Measurements from ENCODE around the gene MYBPC3. TPM values are rescaled to one million over a fixed set of nuclear protein-coding genes. Genes with fewer than 3 reads are reported as not detected.

The MYBPC3 gene
- total and polyA plus RNA-seq, 12 donors, result 0.54 to 5.8 (median 2.0) TPM

DNA sequence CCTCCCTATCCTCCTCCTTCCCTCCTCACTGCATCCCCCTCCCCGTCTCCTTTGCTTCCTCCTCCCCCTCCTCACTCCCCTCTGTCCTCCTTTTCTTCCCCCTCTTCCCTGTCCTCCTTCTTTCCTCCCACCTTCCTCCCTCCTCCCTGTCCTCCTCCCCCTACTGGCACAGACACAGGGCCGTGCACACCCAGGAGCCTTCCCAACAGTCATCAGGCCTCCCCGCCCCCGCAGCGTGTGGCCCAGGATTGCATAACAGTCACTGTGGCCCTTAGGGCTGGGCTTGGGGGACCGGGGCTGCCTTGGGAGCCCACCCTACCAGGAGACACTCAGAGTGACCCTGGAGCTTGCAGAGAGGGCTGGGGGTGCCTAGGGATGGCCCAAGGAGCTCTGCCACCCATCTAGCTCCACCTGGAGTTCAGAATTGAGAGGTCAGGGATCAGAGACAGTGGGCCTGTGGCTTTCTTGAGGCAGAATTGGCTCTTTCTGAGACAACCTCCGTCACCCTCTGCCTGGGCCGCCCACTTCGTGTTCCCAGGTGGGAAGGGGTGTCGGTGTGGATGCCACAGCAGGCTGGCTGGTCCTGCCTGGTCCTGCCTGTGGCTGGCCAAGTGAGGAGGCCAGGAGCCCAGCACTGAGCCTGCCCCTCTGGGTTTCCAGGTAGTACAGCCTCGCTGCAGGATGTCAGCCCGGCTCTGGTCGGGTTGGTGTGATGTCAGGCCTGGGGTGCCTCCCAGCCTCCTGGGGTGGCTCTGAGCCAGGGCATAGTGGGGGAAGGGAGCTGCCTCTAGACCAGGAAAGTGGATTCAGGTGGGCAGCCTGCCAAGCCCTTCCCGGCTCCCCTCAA is 24.2 kb upstream of the MYBPC3 start:
- intact Hi-C loops (cut with DNase I), result loop anchor here in 1 of 2 donors (5.0 kb wide), 2 partner anchors 36 to 76 kb away; no protein-coding TSS in a partner anchor
- peak overlapping the region in 3 of 5 donors; percentile 21 to 90 (median 62) for H3K27ac ChIP-seq
- DNase-seq, result peak in 4 of 7 donors; percentile 39 to 67 (median 66)
- H3K36me3 ChIP-seq (replicated peaks in 1 of 2), result no peaks in the 10 kb centered on the region
- WGBS, 4 donors, result 59 to 69% (median 65%) methylated on average over 9 to 14 of the region's 14 CpGs
- H3K27me3 ChIP-seq, result no peaks in the 10 kb centered on the region
- H3K4me1 ChIP-seq (replicated peaks in 1 of 2), result no peaks in the 10 kb centered on the region
- H3K9me3 ChIP-seq (replicated peaks in 1 of 3), result no peaks in the 10 kb centered on the region
- TF ChIP-seq CTCF (IDR thresholded peaks at IDR 0.05) (no peak), POLR2A (IDR thresholded peaks at IDR 0.05) (no peak)
- H3K4me3 ChIP-seq, result peak overlapping the region in 1 of 4 donors; percentile 46

- no peaks in the 10 kb centered on the region for H3K36me3 ChIP-seq (replicated peaks in 1 of 2)
- H3K27me3 ChIP-seq, result no peaks in the 10 kb centered on the region
- intact Hi-C loops (cut with DNase I), result loop anchor here in 1 of 2 donors (5.0 kb wide), 2 partner anchors 36 to 76 kb away; no protein-coding TSS in a partner anchor
- H3K4me3 ChIP-seq, result peak overlapping the region in 1 of 4 donors; percentile 46
- H3K4me1 ChIP-seq (replicated peaks in 1 of 2), result no peaks in the 10 kb centered on the region
- no peak for DNase-seq
- TF ChIP-seq CTCF (IDR thresholded peaks at IDR 0.05), result no peak
- no peak for TF ChIP-seq POLR2A (IDR thresholded peaks at IDR 0.05)
- H3K27ac ChIP-seq, result peak overlapping the region in 1 of 5 donors; percentile 90
- H3K9me3 ChIP-seq (replicated peaks in 1 of 3), result no peaks in the 10 kb centered on the region
- WGBS, 4 donors, result 67 to 77% (median 72%) methylated on average over 8 of the region's 8 CpGs
Observed at GRCh38 chr11:47376107-47376524, 23.6 kb upstream of the MYBPC3 start.

DNA sequence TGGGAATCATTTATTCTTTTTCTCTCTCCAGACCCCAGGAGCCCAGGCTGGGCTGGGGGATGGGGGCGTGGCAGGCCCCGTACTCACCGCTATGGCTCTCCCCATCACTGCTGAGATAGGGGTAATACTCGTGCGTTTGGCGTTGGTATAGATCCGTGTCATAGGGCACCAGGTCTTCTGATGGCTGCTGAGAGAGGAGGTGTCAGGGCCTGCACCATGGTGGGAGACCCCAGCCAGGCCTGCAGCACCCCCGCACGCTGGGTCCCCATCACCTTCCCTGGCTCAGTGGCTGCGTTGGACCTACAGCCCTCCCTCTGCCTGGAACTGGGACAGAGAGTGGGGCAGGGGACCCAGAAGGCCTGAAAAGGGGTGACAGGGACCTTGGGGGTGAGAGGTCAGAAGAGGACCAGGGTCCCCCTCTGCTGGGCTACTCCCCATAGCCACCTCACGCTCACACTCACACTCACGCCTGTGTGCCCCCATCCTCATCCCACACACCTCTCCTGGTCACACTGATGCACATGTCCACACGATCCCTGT is 23.1 kb upstream of the MYBPC3 start:
- Histone ChIP-seq H3K36me3 (replicated peaks in 1 of 2) (no peaks in the 10 kb centered on the region), H3K27ac (no peak overlapping the region), H3K9me3 (replicated peaks in 1 of 3) (no peaks in the 10 kb centered on the region), H3K4me3 (peak overlapping the region in 1 of 4 donors; percentile 46), H3K27me3 (no peaks in the 10 kb centered on the region), H3K4me1 (replicated peaks in 1 of 2) (no peaks in the 10 kb centered on the region)
- intact Hi-C loops (cut with DNase I), result loop anchor here in 1 of 2 donors (5.0 kb wide), 2 partner anchors 37 to 77 kb away; no protein-coding TSS in a partner anchor
- 72 to 86% (median 85%) methylated on average over 3 to 13 of the region's 13 CpGs for WGBS, 4 donors
- TF ChIP-seq POLR2A (IDR thresholded peaks at IDR 0.05), result no peak
- DNase-seq, result no peak

DNA sequence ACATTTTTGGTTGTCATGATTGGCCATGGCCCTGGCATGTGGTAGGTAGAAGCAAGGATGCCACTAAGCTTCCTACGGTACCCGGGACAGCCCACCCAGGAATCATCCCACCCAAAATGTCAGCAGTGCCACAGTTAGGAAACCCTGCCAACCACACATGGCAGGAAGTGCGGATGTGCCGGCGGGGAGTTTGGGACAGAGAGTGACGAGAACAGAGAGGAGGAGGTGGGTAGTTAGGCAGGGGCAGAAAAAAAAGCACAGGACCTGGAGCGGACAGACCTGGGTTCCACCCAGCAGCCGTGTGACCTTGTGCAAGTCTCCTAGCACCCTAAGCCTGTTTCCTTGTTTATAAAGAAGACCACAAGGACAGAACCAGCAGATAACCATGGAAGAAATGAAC is 22.5 kb upstream of the MYBPC3 start:
- TF ChIP-seq CTCF (IDR thresholded peaks at IDR 0.05), result no peak
- no peak for TF ChIP-seq POLR2A (IDR thresholded peaks at IDR 0.05)
- H3K27me3 ChIP-seq, result no peaks in the 10 kb centered on the region
- H3K27ac ChIP-seq, result no peak overlapping the region
- DNase-seq, result no peak
- H3K9me3 ChIP-seq (replicated peaks in 1 of 3), result no peaks in the 10 kb centered on the region
- 66 to 79% (median 73%) methylated on average over 6 to 8 of the region's 8 CpGs for WGBS, 4 donors
- H3K36me3 ChIP-seq (replicated peaks in 1 of 2), result no peaks in the 10 kb centered on the region
- H3K4me3 ChIP-seq, result no peak overlapping the region
- no peaks in the 10 kb centered on the region for H3K4me1 ChIP-seq (replicated peaks in 1 of 2)
- intact Hi-C loops (cut with DNase I), result loop anchor here in 1 of 2 donors (5.0 kb wide), 2 partner anchors 37 to 77 kb away; no protein-coding TSS in a partner anchor
